Heart right ventricle (tissue), 16 donors: ENCODE data around the gene PRKCE. TPM values are rescaled to one million over a fixed set of nuclear protein-coding genes. Genes with fewer than 3 reads are reported as not detected.

ENCODE experiments used
- ATAC-seq, 8 donors: fragments of 200-7000 bp; cut with Tn5 transposase; one replicate each; pipeline ENCODE4 v1.9.1; 2020; ENCODE audit warnings: mild to moderate bottlenecking in 8 of 8, moderate library complexity in 8 of 8, moderate number of reproducible peaks in 1 of 8
- DNase-seq, 2 donors: peaks; one replicate each; pipeline ENCODE4 v3.0.0-alpha.2; 2020
- H3K27ac ChIP-seq, 10 donors: fragments of 200-600 bp; sonication (generic) in 2 of 10; one replicate each; pipeline versions ENCODE4 v1.5.0 to v1.8.0; 2020 to 2022; ENCODE audit warnings: mild to moderate bottlenecking in 3 of 10
- H3K27me3 ChIP-seq, 7 donors: fragments of 200-600 bp; one replicate each; pipeline ENCODE4 v1.8.0; 2021 to 2022; ENCODE audit warnings: mild to moderate bottlenecking in 2 of 7
- H3K36me3 ChIP-seq, 9 donors: fragments of 200-600 bp; sonication (generic) in 1 of 9; one replicate each; pipeline versions ENCODE4 v1.5.0 to v1.8.0; 2020 to 2022; ENCODE audit warnings: mild to moderate bottlenecking in 2 of 9
- H3K4me1 ChIP-seq, 9 donors: fragments of 200-600 bp; sonication (generic) in 1 of 9; one replicate each; pipeline versions ENCODE4 v1.5.0 to v1.8.0; 2020 to 2022; ENCODE audit warnings: mild to moderate bottlenecking in 4 of 9
- H3K4me3 ChIP-seq, 10 donors: fragments of 200-600 bp; sonication (generic) in 2 of 10; one replicate each; pipeline versions ENCODE4 v1.5.0 to v1.8.0; 2020 to 2022; ENCODE audit warnings: mild to moderate bottlenecking in 7 of 10, moderate library complexity in 2 of 10
- H3K9me3 ChIP-seq, 11 donors: fragments of 200-600 bp in 10 of 11; sonication (generic) in 2 of 11; one replicate each; pipeline versions ENCODE4 v1.5.0 to v1.8.0; 2013 to 2022; ENCODE audit warnings: mild to moderate bottlenecking in 2 of 11, control low read depth in 1 of 11, moderate library complexity in 1 of 11
- CTCF ChIP-seq, 9 donors: fragments of 200-600 bp; sonication (generic) in 2 of 9; IDR thresholded peaks; one replicate each; pipeline versions ENCODE4 v1.5.0 to v1.8.0; 2021 to 2022; ENCODE audit warnings: antibody characterized with exemption in 9 of 9, mild to moderate bottlenecking in 5 of 9, moderate library complexity in 1 of 9
- WGBS, 2 donors: extraction: QIAGEN DNeasy Blood & Tissue Kit; methylation state at CpG; one replicate each; pipeline ENCODE4 v1.1.7; 2013; ENCODE audit warnings: inconsistent platforms in 1 of 2; 5-methylcytosine and 5-hydroxymethylcytosine counted together
- intact Hi-C, 10 donors: fragments of 100-400 bp; cut with DNase I; formaldehyde crosslinking; loops; one replicate each; pipeline versions ENCODE4 v1.11.1 to v1.14.2; 2022
- polyA plus RNA-seq, 2 donors: library from polyadenylated mRNA; stranded (reverse); fragments of 200-250 nt; gene quantifications; one replicate each; pipeline ENCODE4 v1.2.3, GENCODE V29; 2013
- total RNA-seq, 10 donors: library from RNA; stranded (reverse); fragmentation: NEBNext Ultra II Directional in 3 of 10; extraction: Animal tissue kit (Norgen Biotek cat#: 25700) in 3 of 10; gene quantifications; one replicate each; pipeline versions ENCODE4 v1.2.1 to v1.2.4, GENCODE V29; 2021 to 2023
- donor health status: Arrhythmogenic right ventricular cardiomyopathy.
- donor health status: ischemic (EF 13 %, LVEDD 7.1; RV severe dilation, severe dysfunction).
- donor health status: healthy with polysubstance abuse.
- donor health status: DM: no; HTN: yes; CAD: no.
- donor health status: DM: no; HTN: no; CAD: no.
- donor health status: ischemic (EF 25% LVEDD 6.9; RV normal size, moderate dysfunction).
- donor health status: ischemic (EF 25% LVEDD 5.7; RV mildly dilated, moderate dysfunction).
- donor health status: healthy.
- donor health status: DM: yes; HTN: yes; CAD: no.
- donor health status: Ischemic cardiomyopathy.
- donor health status: ischemic (EF 35%, LVEDD 5.7; RV mildly dilated, moderate dysfunction).
- donor health status: nonischemic (EF 11% LVEDD 7.7; RV severe dilation, severe dysfunction).
- donor health status: DM: yes; HTN: yes; CAD: no.
- donor health status: PGD.
- donor health status: ischemic (EF 29% LVEDD 5.4; RV normal size, mild dysfunction).
- donor health status: nonischemic (EF 23%, LVEDD 6.1; RV moderate dilation, normal function).

The PRKCE gene
- total and polyA plus RNA-seq, 12 donors = 3.7 to 22.7 (median 16.7) TPM

- no peak overlapping the region for H3K27ac ChIP-seq
- no peaks in the 10 kb centered on the region for H3K27me3 ChIP-seq
- H3K36me3 ChIP-seq = no peaks in the 10 kb centered on the region
- peaks cover 0 to 15% (median 0%) of the 10 kb centered on the region in 9 donors for H3K4me1 ChIP-seq
- H3K4me3 ChIP-seq = no peak overlapping the region
- DNase-seq (no peak), ATAC-seq (no peak)
- 86 to 92% methylated on average over 7 of the region's 7 CpGs for WGBS, 2 donors
- intact Hi-C loops = no loop called here
- no peaks in the 10 kb centered on the region for H3K9me3 ChIP-seq
- TF ChIP-seq CTCF (IDR thresholded peaks at IDR 0.05) = no peak
Measured at GRCh38 chr2:45910473-45911060, 259.1 kb downstream of the PRKCE start.

GRCh38 chr2:45911538-45911937, 260.1 kb downstream of the PRKCE start:
- no peak overlapping the region for H3K4me3 ChIP-seq
- H3K9me3 ChIP-seq = no peaks in the 10 kb centered on the region
- no peak overlapping the region for H3K27ac ChIP-seq
- H3K27me3 ChIP-seq = no peaks in the 10 kb centered on the region
- no peaks in the 10 kb centered on the region for H3K36me3 ChIP-seq
- intact Hi-C loops = no loop called here
- WGBS, 2 donors = 99% methylated on average over 3 of the region's 3 CpGs
- no peak for TF ChIP-seq CTCF (IDR thresholded peaks at IDR 0.05)
- ATAC-seq = no peak
- H3K4me1 ChIP-seq = peaks cover 0 to 15% (median 0%) of the 10 kb centered on the region in 9 donors
- no peak for DNase-seq

GRCh38 chr2:45912109-45912508, 260.6 kb downstream of the PRKCE start:
- ATAC-seq = no peak
- intact Hi-C loops = no loop called here

GRCh38 chr2:45913539-45913938, 262.1 kb downstream of the PRKCE start:
- H3K27me3 ChIP-seq = no peaks in the 10 kb centered on the region
- DNase-seq (no peak), ATAC-seq (no peak)
- no peak for TF ChIP-seq CTCF (IDR thresholded peaks at IDR 0.05)
- intact Hi-C loops = no loop called here
- no peaks in the 10 kb centered on the region for H3K9me3 ChIP-seq
- no peaks in the 10 kb centered on the region for H3K36me3 ChIP-seq
- no peak overlapping the region for H3K27ac ChIP-seq
- H3K4me3 ChIP-seq = no peak overlapping the region
- H3K4me1 ChIP-seq = peaks cover 0 to 14% (median 2%) of the 10 kb centered on the region in 9 donors
- WGBS, 2 donors = 77 to 78% methylated on average over 2 of the region's 2 CpGs

More at GRCh38 chr2:45912109-45912508, 260.6 kb downstream of the PRKCE start:
- no peak for TF ChIP-seq CTCF (IDR thresholded peaks at IDR 0.05)
- Histone ChIP-seq H3K9me3 (no peaks in the 10 kb centered on the region), H3K36me3 (no peaks in the 10 kb centered on the region), H3K4me3 (no peak overlapping the region), H3K4me1 (peaks cover 0 to 15% (median 0%) of the 10 kb centered on the region in 9 donors), H3K27ac (no peak overlapping the region), H3K27me3 (no peaks in the 10 kb centered on the region)
- 67 to 70% methylated on average over 5 of the region's 5 CpGs for WGBS, 2 donors
- no peak for DNase-seq
